WTC11 (cell line): Measurements from ENCODE around the gene WWOX. TPM values are rescaled to one million over a fixed set of nuclear protein-coding genes. Genes with fewer than 3 reads are reported as not detected.

Experiments used
- ATAC-seq: fragments of 200-7000 bp; cut with Tn5 transposase; 2 replicates; pipeline ENCODE4 v1.10.0; 2021; ENCODE audit warnings: mild to moderate bottlenecking, moderate library complexity
- CTCF ChIA-PET: fragments of 300-600 bp; sonication (Branson Sonifier 250); formaldehyde crosslinking; loops from one replicate; lab custom pipeline; 2021; ENCODE audit warnings: antibody characterized with exemption; lab: Charles Lee
- POLR2A ChIA-PET: fragments of 350-600 bp; sonication (Branson Sonifier 250); formaldehyde crosslinking; loops from one replicate; lab custom pipeline; 2021; ENCODE audit warnings: antibody characterized with exemption; lab: Charles Lee
- DNase-seq: peaks from one replicate; pipeline ENCODE4 v3.0.0; 2021; ENCODE audit warnings: low spot score
- H3K27ac Mint-ChIP-seq: 2 replicates; pipeline ENCODE4 v1.8.0; 2021; ENCODE audit warnings: mixed read lengths
- H3K27me3 Mint-ChIP-seq: 2 replicates; pipeline ENCODE4 v1.8.0; 2021; ENCODE audit warnings: low read depth, mild to moderate bottlenecking, moderate library complexity, mixed read lengths
- H3K36me3 Mint-ChIP-seq: 2 replicates; pipeline ENCODE4 v1.8.0; 2021; ENCODE audit warnings: mixed read lengths
- H3K4me1 Mint-ChIP-seq: 2 replicates; pipeline ENCODE4 v1.8.0; 2022; ENCODE audit warnings: mixed read lengths
- H3K4me3 Mint-ChIP-seq: 2 replicates; pipeline ENCODE4 v1.8.0; 2021; ENCODE audit warnings: mild to moderate bottlenecking, moderate library complexity, mixed read lengths
- H3K9me3 Mint-ChIP-seq: 2 replicates; pipeline ENCODE4 v1.8.0; 2021; ENCODE audit warnings: mixed read lengths
- AR ChIP-seq: fragments of 250-450 bp; sonication (Bioruptor Pico); IDR thresholded peaks from 2 replicates; pipeline ENCODE4 v1.9.0; 2021; ENCODE audit warnings: mild to moderate bottlenecking
- CBFB ChIP-seq: sonication (generic); formaldehyde crosslinking; IDR thresholded peaks from 2 replicates; pipeline ENCODE4 v1.8.1; 2022; ENCODE audit warnings: mild to moderate bottlenecking, low read depth, missing genetic modification reagents
- ERG ChIP-seq: fragments of 250-450 bp; sonication (Bioruptor Pico); IDR thresholded peaks from 2 replicates; pipeline ENCODE4 v1.8.0; 2021; ENCODE audit warnings: mild to moderate bottlenecking
- ESRRA ChIP-seq: sonication (generic); formaldehyde crosslinking; IDR thresholded peaks from 2 replicates; pipeline ENCODE4 v1.8.1; 2022; ENCODE audit warnings: mild to moderate bottlenecking, missing genetic modification reagents, borderline replicate concordance
- FOXJ3 ChIP-seq: sonication (generic); formaldehyde crosslinking; IDR thresholded peaks from 2 replicates; pipeline ENCODE4 v1.9.0; 2021; ENCODE audit warnings: missing genetic modification reagents, mild to moderate bottlenecking, borderline replicate concordance
- FOXP4 ChIP-seq: sonication (generic); formaldehyde crosslinking; IDR thresholded peaks from 2 replicates; pipeline ENCODE4 v1.8.0; 2022; ENCODE audit warnings: mild to moderate bottlenecking, missing genetic modification reagents
- GRHL2 ChIP-seq: fragments of 250-450 bp; sonication (Bioruptor Pico); IDR thresholded peaks from 2 replicates; pipeline ENCODE4 v1.8.0; 2022; ENCODE audit warnings: mild to moderate bottlenecking, moderate library complexity; ENCODE audit not compliant: insufficient replicate concordance, severe bottlenecking
- JAZF1 ChIP-seq: fragments of 250-450 bp; sonication (Bioruptor Pico); IDR thresholded peaks from 2 replicates; pipeline ENCODE4 v1.9.0; 2021; ENCODE audit warnings: moderate library complexity, mild to moderate bottlenecking, inconsistent platforms
- PREB ChIP-seq: sonication (generic); formaldehyde crosslinking; IDR thresholded peaks from 2 replicates; pipeline ENCODE4 v1.8.1; 2022; ENCODE audit warnings: mild to moderate bottlenecking, missing genetic modification reagents, moderate library complexity, borderline replicate concordance
- USF1 ChIP-seq: sonication (generic); formaldehyde crosslinking; IDR thresholded peaks from 2 replicates; pipeline ENCODE4 v1.8.0; 2022; ENCODE audit warnings: mild to moderate bottlenecking, missing genetic modification reagents
- ZNF317 ChIP-seq: sonication (generic); formaldehyde crosslinking; IDR thresholded peaks from 2 replicates; pipeline ENCODE4 v1.8.1; 2023; ENCODE audit warnings: low read depth, mild to moderate bottlenecking, moderate library complexity, missing genetic modification reagents, borderline replicate concordance
- ZNF416 ChIP-seq: fragments of 250-450 bp; sonication (Bioruptor Pico); IDR thresholded peaks from 2 replicates; pipeline ENCODE4 v1.9.0; 2021; ENCODE audit warnings: mild to moderate bottlenecking, inconsistent platforms
- ZNF532 ChIP-seq: fragments of 250-450 bp; sonication (Bioruptor Pico); IDR thresholded peaks from 2 replicates; pipeline ENCODE4 v1.9.0; 2021; ENCODE audit warnings: mild to moderate bottlenecking, borderline replicate concordance
- total RNA-seq: library from RNA; stranded (reverse); gene quantifications from 3 replicates; pipeline ENCODE4 v1.2.3, GENCODE V29; 2021
- TF ChIP-seq, protein P1 (sequence below): sonication (generic); formaldehyde crosslinking; IDR thresholded peaks from 2 replicates; pipeline ENCODE4 v1.8.1; 2022; ENCODE audit warnings: missing genetic modification reagents, borderline replicate concordance
- TF ChIP-seq, protein P2 (sequence below): fragments of 250-450 bp; sonication (Bioruptor Pico); IDR thresholded peaks from 2 replicates; pipeline ENCODE4 v1.9.0; 2021; ENCODE audit warnings: moderate library complexity, mild to moderate bottlenecking, inconsistent platforms, borderline replicate concordance

The WWOX gene
- total RNA-seq, 1 experiment from 2014 or later: 15.7 TPM

DNA sequence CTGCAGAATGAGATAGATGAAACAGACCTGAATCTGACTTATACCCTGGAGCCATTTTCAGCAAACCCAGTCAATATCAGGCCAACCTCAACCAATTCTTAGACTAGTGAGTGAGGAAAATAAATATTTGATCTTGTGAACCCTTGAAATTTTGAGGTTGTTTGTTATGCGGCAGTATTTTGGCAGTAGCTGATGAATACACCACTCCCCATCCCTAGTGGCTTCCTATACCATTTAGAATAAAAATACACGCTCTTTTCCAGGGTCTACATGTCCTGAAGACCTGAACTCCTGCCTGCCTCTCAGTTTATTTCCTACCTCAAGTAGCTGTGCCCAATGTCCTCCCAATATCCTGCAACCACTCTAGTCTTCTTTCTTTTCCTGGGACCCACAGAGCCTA lies 647.3 kb downstream of the WWOX start (continued):
- TF ChIP-seq, protein P1, sequence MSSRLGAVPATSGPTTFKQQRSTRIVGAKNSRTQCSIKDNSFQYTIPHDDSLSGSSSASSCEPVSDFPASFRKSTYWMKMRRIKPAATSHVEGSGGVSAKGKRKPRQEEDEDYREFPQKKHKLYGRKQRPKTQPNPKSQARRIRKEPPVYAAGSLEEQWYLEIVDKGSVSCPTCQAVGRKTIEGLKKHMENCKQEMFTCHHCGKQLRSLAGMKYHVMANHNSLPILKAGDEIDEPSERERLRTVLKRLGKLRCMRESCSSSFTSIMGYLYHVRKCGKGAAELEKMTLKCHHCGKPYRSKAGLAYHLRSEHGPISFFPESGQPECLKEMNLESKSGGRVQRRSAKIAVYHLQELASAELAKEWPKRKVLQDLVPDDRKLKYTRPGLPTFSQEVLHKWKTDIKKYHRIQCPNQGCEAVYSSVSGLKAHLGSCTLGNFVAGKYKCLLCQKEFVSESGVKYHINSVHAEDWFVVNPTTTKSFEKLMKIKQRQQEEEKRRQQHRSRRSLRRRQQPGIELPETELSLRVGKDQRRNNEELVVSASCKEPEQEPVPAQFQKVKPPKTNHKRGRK (CRISPR knock-in tag): no peak
- TF ChIP-seq USF1: no peak
- no peak for TF ChIP-seq JAZF1 (CRISPR knock-in tag)
- no peak for TF ChIP-seq ZNF317 (CRISPR knock-in tag)
- TF ChIP-seq CBFB (CRISPR knock-in tag): no peak

- TF ChIP-seq ESRRA (CRISPR knock-in tag) (no peak), PREB (CRISPR knock-in tag) (no peak), GRHL2 (CRISPR knock-in tag) (no peak), ZNF532 (CRISPR knock-in tag) (no peak), FOXP4 (CRISPR knock-in tag) (no peak), AR (CRISPR knock-in tag) (no peak), FOXJ3 (CRISPR knock-in tag) (no peak), ERG (CRISPR knock-in tag) (no peak), ZNF416 (no peak)
- TF ChIP-seq, protein P2, sequence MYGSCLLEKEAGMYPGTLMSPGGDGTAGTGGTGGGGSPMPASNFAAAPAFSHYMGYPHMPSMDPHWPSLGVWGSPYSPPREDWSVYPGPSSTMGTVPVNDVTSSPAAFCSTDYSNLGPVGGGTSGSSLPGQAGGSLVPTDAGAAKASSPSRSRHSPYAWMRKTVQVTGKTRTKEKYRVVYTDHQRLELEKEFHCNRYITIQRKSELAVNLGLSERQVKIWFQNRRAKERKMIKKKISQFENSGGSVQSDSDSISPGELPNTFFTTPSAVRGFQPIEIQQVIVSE (CRISPR knock-in tag): no peak
- ATAC-seq: no peak
- POLR2A ChIA-PET: no interaction called here
- no peak overlapping the region for H3K4me3 Mint-ChIP-seq
- H3K9me3 Mint-ChIP-seq: peaks cover 14% of the 10 kb centered on the region
- H3K27ac Mint-ChIP-seq: no peak overlapping the region
- H3K27me3 Mint-ChIP-seq: no peaks in the 10 kb centered on the region
- peaks cover 13% of the 10 kb centered on the region for H3K4me1 Mint-ChIP-seq
- H3K36me3 Mint-ChIP-seq: no peaks in the 10 kb centered on the region
- DNase-seq: no peak
- CTCF ChIA-PET: interaction anchor here (2.0 kb wide), 1 partner anchor 22 kb away, joined by 6 read pairs; no protein-coding TSS in a partner anchor
Observed at GRCh38 chr16:78748220-78748929, 648.9 kb downstream of the WWOX start.
